IMR-90 (cell line): ENCODE measurements around the gene ADAMTS18. TPM values are rescaled to one million over a fixed set of nuclear protein-coding genes. Genes with fewer than 3 reads are reported as not detected.

ENCODE experiments used
- ATAC-seq: fragments of 200-7000 bp; cut with Tn5 transposase; 2 replicates; pipeline ENCODE4 v1.9.1; 2020; ENCODE audit warnings: low read depth, mild to moderate bottlenecking, moderate library complexity
- BruUV-seq: library from RNA; stranded (reverse); fragments of 400-500 nt; replicated peaks from 2 replicates; lab custom pipeline; 2021; lab: Mats Ljungman, UMichigan
- CTCF ChIA-PET: fragments of 300-600 bp; formaldehyde crosslinking; extraction: SDS; loops from one replicate; lab custom pipeline; 2021; ENCODE audit warnings: antibody characterized with exemption; lab: Yijun Ruan, JAX
- POLR2A ChIA-PET: fragments of 300-600 bp; sonication (Branson Sonifier 250); formaldehyde crosslinking; loops from one replicate; lab custom pipeline; 2022; ENCODE audit warnings: antibody characterized with exemption; ENCODE audit not compliant: unreplicated experiment; lab: Charles Lee
- DNase-seq: peaks from one replicate; pipeline ENCODE4 v3.0.0; 2013
- H2AFZ ChIP-seq: replicated peaks from 2 replicates; pipeline ENCODE3; 2013; ENCODE audit warnings: low read length, mild to moderate bottlenecking; ENCODE audit not compliant: poor library complexity
- H2AK5ac ChIP-seq: 2 replicates; pipeline ENCODE4 v1.6.1; 2013; ENCODE audit warnings: low read depth, low read length, inconsistent platforms
- H2AK9ac ChIP-seq: replicated peaks from 2 replicates; pipeline ENCODE3; 2013; ENCODE audit warnings: mild to moderate bottlenecking, low read depth, low read length, moderate library complexity; ENCODE audit not compliant: poor library complexity
- H2BK120ac ChIP-seq: 2 replicates; pipeline ENCODE4 v1.6.1; 2013; ENCODE audit warnings: low read depth, low read length, inconsistent platforms
- H2BK15ac ChIP-seq: 3 replicates; pipeline ENCODE4 v1.6.1; 2013; ENCODE audit warnings: low read depth, low read length, inconsistent platforms
- H2BK20ac ChIP-seq: 2 replicates; pipeline ENCODE4 v1.6.1; 2013; ENCODE audit warnings: low read depth, mild to moderate bottlenecking, inconsistent platforms, low read length, moderate library complexity
- H2BK5ac ChIP-seq: 2 replicates; pipeline ENCODE4 v1.6.1; 2013; ENCODE audit warnings: mild to moderate bottlenecking, low read depth, low read length, inconsistent platforms; ENCODE audit not compliant: poor library complexity, severe bottlenecking
- H3K14ac ChIP-seq: replicated peaks from 2 replicates; pipeline ENCODE4 v1.6.1; 2013; ENCODE audit warnings: low read depth, low read length, inconsistent platforms
- H3K18ac ChIP-seq: 2 replicates; pipeline ENCODE4 v1.6.1; 2013; ENCODE audit warnings: low read depth, low read length, control low read depth
- H3K23ac ChIP-seq: 2 replicates; pipeline ENCODE4 v1.6.1; 2013; ENCODE audit warnings: low read depth, low read length, inconsistent platforms
- H3K27ac ChIP-seq: 2 replicates; pipeline ENCODE4 v1.5.1; 2013; ENCODE audit warnings: mild to moderate bottlenecking, control low read depth, low read length; ENCODE audit not compliant: insufficient read depth
- H3K27me3 ChIP-seq: 2 replicates; pipeline ENCODE4 v1.6.1; 2013; ENCODE audit warnings: low read length; ENCODE audit not compliant: control insufficient read depth, insufficient read depth
- H3K36me3 ChIP-seq: 2 replicates; pipeline ENCODE4 v1.6.1; 2013; ENCODE audit warnings: low read length, mixed read lengths; ENCODE audit not compliant: control insufficient read depth, insufficient read depth
- H3K4ac ChIP-seq: 2 replicates; pipeline ENCODE4 v1.6.1; 2013; ENCODE audit warnings: low read depth, low read length, inconsistent platforms
- H3K4me1 ChIP-seq: 2 replicates; pipeline ENCODE4 v1.6.1; 2013; ENCODE audit warnings: low read length, mixed read lengths; ENCODE audit not compliant: control insufficient read depth, insufficient read depth
- H3K4me2 ChIP-seq: 2 replicates; pipeline ENCODE4 v1.6.1; 2013; ENCODE audit warnings: low read depth, mild to moderate bottlenecking, control low read depth, low read length, moderate library complexity
- H3K4me3 ChIP-seq: 2 replicates; pipeline ENCODE4 v1.5.1; 2013; ENCODE audit warnings: low read depth, mild to moderate bottlenecking, control low read depth, low read length, moderate library complexity; ENCODE audit not compliant: insufficient read depth
- H3K56ac ChIP-seq: 2 replicates; pipeline ENCODE4 v1.6.1; 2013; ENCODE audit warnings: low read length, inconsistent platforms; ENCODE audit not compliant: insufficient read depth; ENCODE audit errors: extremely low read depth
- H3K79me1 ChIP-seq, 2 experiments: 2 replicates each; pipeline ENCODE4 v1.6.1; 2013; ENCODE audit warnings: low read length in 2 of 2, inconsistent platforms in 1 of 2, low read depth in 1 of 2
- H3K9ac ChIP-seq: 2 replicates; pipeline ENCODE4 v1.6.1; 2013; ENCODE audit warnings: low read depth, low read length, control low read depth
- H3K9me1 ChIP-seq: 2 replicates; pipeline ENCODE4 v1.6.1; 2013; ENCODE audit warnings: low read length, inconsistent platforms; ENCODE audit not compliant: insufficient read depth
- H3K9me3 ChIP-seq: 2 replicates; pipeline ENCODE4 v1.6.1; 2013; ENCODE audit warnings: low read length; ENCODE audit not compliant: control insufficient read depth, insufficient read depth
- H4K20me1 ChIP-seq: 2 replicates; pipeline ENCODE4 v1.6.1; 2013; ENCODE audit warnings: low read length, inconsistent platforms; ENCODE audit not compliant: insufficient read depth
- H4K5ac ChIP-seq: 2 replicates; pipeline ENCODE4 v1.6.1; 2013; ENCODE audit warnings: mild to moderate bottlenecking, low read depth, low read length, control low read depth
- H4K8ac ChIP-seq, 2 experiments: 2 replicates each; pipeline ENCODE4 v1.6.1; 2013; ENCODE audit warnings: low read depth in 2 of 2, low read length in 2 of 2, control low read depth in 1 of 2, inconsistent platforms in 1 of 2
- H4K91ac ChIP-seq: 2 replicates; pipeline ENCODE4 v1.6.1; 2013; ENCODE audit warnings: low read depth, low read length, inconsistent platforms; ENCODE audit not compliant: insufficient read depth
- CEBPB ChIP-seq: IDR thresholded peaks from 2 replicates; pipeline ENCODE4 v1.6.1; 2012; ENCODE audit warnings: low read depth, low read length, improper control_type of control experiment
- ELK1 ChIP-seq: fragments of 150-350 bp; IDR thresholded peaks from 2 replicates; pipeline ENCODE4 v1.6.1; 2016; ENCODE audit warnings: low read depth, mild to moderate bottlenecking, low read length, moderate library complexity, borderline replicate concordance
- MXI1 ChIP-seq: IDR thresholded peaks from 2 replicates; pipeline ENCODE4 v1.6.1; 2012; ENCODE audit warnings: low read depth, mild to moderate bottlenecking, low read length, moderate library complexity, borderline replicate concordance
- RAD21 ChIP-seq: IDR thresholded peaks from 2 replicates; pipeline ENCODE4 v1.6.1; 2012; ENCODE audit warnings: low read length, improper control_type of control experiment
- RFX5 ChIP-seq: IDR thresholded peaks from 2 replicates; pipeline ENCODE4 v1.8.0; 2012; ENCODE audit warnings: low read depth, mild to moderate bottlenecking, low read length, moderate library complexity
- WGBS, 2 experiments: methylation state at CpG; one replicate each; pipeline versions ENCODE4 v1.1.5 to v1.1.7; 2013; ENCODE audit warnings: missing lambda C conversion rate in 2 of 2; ENCODE audit not compliant: insufficient read length in 1 of 2; ENCODE audit errors: extremely low coverage in 2 of 2; 5-methylcytosine and 5-hydroxymethylcytosine counted together
- dilution Hi-C: fragments of 300-500 bp; cut with HindIII; formaldehyde crosslinking; loops from one replicate; pipeline ENCODE4 v1.14.3; 2018; ENCODE audit warnings: low sequenced_read_pairs; ENCODE audit not compliant: unreplicated experiment
- in situ Hi-C: fragments of 300-500 bp; cut with MboI; formaldehyde crosslinking; loops from 3 replicates; pipeline ENCODE4 v1.14.3; 2019; ENCODE audit warnings: low sequenced_read_pairs, inconsistent platforms, mixed read lengths
- intact Hi-C: fragments of 100-400 bp; cut with micrococcal nuclease; formaldehyde crosslinking; loops from 2 replicates; pipeline ENCODE4 v1.10.0; 2022
- polyA plus RNA-seq, 3 experiments: library from polyadenylated mRNA; depleted of rRNA; stranded (reverse); fragments of >200 nt; gene quantifications; 2 replicates each; pipeline ENCODE4 v1.2.3, GENCODE V29; 2012; ENCODE audit warnings: low replicate concordance in 1 of 3
- total RNA-seq: library from RNA; depleted of rRNA; stranded (reverse); fragments of >200 nt; gene quantifications from 2 replicates; pipeline ENCODE4 v1.2.3, GENCODE V29; 2012

Gene ADAMTS18
- total and polyA plus RNA-seq, 2 of the 4 experiments (the other 2 are of a cell fraction): not detected

GRCh38 chr16:77443357-77444146 is 8.7 kb upstream of the ADAMTS18 start:
- Histone ChIP-seq H2BK15ac (no peak overlapping the region), H3K4me1 (no peaks in the 10 kb centered on the region), H3K9me3 (no peaks in the 10 kb centered on the region), H3K14ac (no peak overlapping the region), H3K36me3 (no peaks in the 10 kb centered on the region), H4K5ac (no peak overlapping the region), H3K27me3 (no peaks in the 10 kb centered on the region; the same call in 1 of the 2 replicates), H2BK120ac (no peak overlapping the region), H4K8ac (no peak overlapping the region), H3K9ac (no peak overlapping the region), H3K4ac (no peak overlapping the region), H2AK9ac (no peak overlapping the region), H3K18ac (no peak overlapping the region), H3K9me1 (no peaks in the 10 kb centered on the region), H3K4me2 (no peak overlapping the region), H3K23ac (no peak overlapping the region), H4K20me1 (no peaks in the 10 kb centered on the region), H2BK20ac (no peak overlapping the region), H3K56ac (no peak overlapping the region), H4K91ac (no peak overlapping the region), H3K4me3 (no peak overlapping the region), H2AFZ (no peak overlapping the region), H2AK5ac (no peak overlapping the region), H3K27ac (no peak overlapping the region), H2BK5ac (no peak overlapping the region), H3K79me1 (no peaks in the 10 kb centered on the region)
- no TSS peak for BruUV-seq
- ChIA-PET CTCF (interaction anchor here (0.6 kb wide), 1 partner anchor 13 kb away, joined by 5 read pairs; no protein-coding TSS in a partner anchor), POLR2A (no interaction called here)
- in situ Hi-C loops (no loop called here), dilution Hi-C loops (no loop called here), intact Hi-C loops (no loop called here)
- 17% methylated on average over 2 of the region's 10 CpGs; no CpG with 5 or more reads in 1 of the 2 experiments for WGBS, 2 experiments
- DNase-seq: no peak
- no peak for ATAC-seq
- TF ChIP-seq RFX5: no peak
- TF ChIP-seq ELK1: no peak
- no peak for TF ChIP-seq CEBPB
- TF ChIP-seq MXI1: no peak
- TF ChIP-seq RAD21: no peak
